CD4-positive, alpha-beta T cell treated with Interleukin-17A for 4 hours (primary cell): ENCODE results near the gene CAMKMT.
"Not testable (repeated sequence)": the region's sequence is repeated elsewhere in the genome, so short reads cannot be mapped to it uniquely, and the experiment has no call there.

Source experiments
- DNase-seq: peaks from one replicate; pipeline ENCODE4 v3.0.0-alpha.2; 2020; ENCODE audit warnings: mixed read lengths

Gene CAMKMT

GRCh38 chr2:44362207-44363015 lies 664 bp downstream of the CAMKMT start:
- DNase-seq: peak; percentile 53

DNA sequence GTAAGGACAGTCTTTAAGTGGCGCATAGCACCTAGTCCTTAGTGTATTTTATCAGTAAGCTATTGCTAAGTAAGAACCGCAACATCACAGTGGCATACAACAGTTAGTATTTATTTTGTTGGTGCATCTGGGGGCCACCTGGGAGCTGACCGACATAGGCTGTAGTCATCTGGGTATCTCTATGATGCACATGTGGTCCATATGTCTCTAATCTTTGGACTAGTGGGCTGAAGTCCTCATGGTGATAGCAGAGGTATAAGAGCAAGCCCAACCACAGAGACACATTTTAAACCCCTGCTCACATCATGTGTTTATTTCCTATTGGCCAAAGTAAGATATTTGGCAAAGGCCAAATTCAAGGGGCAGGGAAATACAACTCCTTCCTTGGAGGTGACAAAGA lies 2.9 kb downstream of the CAMKMT start:
- no peak for DNase-seq

GRCh38 chr2:44367591-44367990 lies 5.8 kb downstream of the CAMKMT start:
- no peak for DNase-seq

- DNase-seq: no peak
These were observed 7.6 kb downstream of the CAMKMT start for GRCh38 chr2:44369392-44369791.

- DNase-seq: no peak
These were observed 9.7 kb downstream of the CAMKMT start for GRCh38 chr2:44371445-44371844.

DNA sequence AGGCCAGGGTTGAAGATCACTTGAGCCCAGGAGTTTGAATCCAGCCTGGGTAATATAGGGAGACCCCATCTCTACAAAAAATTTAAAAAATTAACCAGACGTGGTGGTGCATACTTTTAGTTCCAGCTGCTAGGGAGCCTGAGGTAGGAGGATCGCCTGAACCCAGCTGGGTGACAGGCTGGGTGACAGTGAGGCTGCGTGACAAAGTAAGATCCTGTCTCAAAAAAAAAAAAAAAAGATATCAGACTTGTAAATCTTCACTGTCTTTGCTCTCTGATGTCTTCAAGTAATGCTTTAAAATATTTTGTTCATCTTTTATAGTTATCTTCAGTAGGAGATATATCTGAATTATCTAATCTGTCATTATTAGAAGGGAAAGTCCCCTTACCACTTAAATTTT lies 10.5 kb downstream of the CAMKMT start:
- no peak for DNase-seq

DNA sequence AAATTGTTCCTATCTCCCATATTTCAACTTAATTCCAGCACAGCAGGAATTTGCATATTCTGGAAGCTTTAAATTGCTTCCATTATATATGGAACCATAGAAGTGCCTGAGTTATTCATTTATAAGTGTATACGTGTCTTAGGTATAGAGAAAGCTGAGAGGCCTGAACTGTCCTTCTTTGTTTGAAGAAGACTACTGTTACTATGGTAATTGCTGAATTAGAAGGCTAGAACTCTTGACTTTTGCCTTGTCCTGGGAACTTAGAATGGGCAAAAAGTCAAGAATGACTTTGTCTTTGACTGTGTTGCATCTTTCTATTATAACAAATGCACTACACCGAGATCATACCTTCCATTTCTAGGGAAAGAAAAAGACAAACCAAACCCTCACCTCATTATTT lies 15.7 kb downstream of the CAMKMT start:
- DNase-seq: no peak

GRCh38 chr2:44385226-44385625 lies 23.5 kb downstream of the CAMKMT start:
- not testable (repeated sequence) for DNase-seq

DNA sequence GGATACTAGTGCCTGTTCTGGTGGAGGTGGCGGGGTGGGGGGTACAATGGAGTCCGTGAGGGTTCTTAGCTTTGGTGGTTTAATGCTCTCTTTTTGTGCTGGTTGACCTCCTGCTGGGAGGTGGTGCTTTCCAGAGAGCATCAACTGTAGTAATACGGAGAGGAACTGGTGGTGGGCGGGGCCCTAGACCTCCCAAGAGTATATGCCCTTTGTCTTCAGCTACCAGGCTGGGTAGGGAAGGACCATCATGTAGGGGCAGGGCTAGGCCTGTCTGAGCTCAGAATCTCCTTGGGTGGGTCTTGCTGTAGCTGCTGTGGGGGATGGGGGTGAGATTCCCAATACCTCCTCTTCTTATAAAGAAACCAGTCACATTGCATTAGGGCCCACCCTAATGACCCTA lies 27.1 kb downstream of the CAMKMT start:
- no peak for DNase-seq

GRCh38 chr2:44389895-44390294 lies 28.1 kb downstream of the CAMKMT start:
- no peak for DNase-seq

- peak; percentile 68 for DNase-seq
These were observed 30.7 kb downstream of the CAMKMT start for GRCh38 chr2:44392338-44392943.

DNA sequence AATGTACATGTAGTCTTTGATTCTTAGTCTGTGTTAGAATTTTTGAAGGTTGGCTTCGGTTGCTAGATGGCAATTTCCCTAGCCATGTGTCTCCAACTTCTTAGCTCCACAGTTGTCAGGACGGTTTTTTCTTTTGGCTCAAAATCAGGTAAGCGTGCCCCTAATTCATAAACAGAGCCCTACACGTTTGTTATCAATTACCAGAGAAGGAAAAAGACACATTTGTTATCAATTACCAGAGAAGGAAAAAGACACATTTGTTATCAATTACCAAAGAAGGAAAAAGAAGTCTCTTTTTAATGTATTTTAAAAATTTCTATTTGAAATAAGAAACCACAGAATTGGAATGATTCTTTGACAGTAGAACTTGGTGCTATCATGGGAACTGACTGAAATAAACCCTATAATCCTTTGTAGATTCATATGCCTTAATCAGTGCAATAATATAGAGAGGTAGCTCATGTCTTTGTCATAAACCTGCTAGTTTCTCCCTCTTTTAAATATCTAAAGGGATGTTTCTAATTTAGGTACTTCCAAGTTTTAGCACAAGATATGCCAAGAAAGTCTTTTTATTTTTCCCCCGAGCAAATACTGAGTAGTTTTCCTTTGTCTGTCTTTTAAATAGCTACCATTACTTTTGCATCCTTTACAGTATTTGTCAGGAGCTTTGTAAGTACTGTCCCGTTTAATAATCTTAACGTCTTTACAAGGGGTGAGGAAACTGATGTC lies 35.9 kb downstream of the CAMKMT start:
- DNase-seq: no peak

DNA sequence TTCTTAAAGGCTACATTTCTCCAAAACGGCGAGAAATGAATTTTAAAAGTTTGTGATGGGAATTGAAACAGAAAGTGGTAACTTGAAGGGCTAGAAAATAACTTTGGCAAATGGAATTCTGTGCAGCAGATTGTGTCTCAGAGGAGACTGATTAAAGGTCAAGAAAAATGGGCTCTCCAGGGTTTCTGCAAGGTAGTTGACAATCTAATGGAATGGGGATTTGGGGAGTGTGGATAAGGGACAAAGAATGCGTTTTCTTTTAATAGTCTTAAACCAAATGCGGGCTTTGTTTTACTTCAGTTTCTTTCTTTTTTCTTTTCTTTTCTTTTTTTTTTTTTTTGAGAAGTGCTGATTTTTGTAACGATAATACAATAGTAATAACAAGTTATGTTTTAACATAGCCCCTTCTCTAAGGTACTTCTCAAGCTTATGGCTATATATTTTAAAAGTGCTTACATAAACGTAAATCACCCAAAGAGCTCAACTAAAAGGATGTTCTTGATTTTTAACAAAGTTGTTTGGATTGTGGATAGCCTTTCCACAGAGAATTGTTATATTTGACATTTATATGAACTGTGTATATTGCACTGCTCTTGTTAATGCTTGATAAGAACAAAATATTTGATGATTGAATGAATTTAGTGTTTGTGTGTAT lies 36.6 kb downstream of the CAMKMT start:
- no peak for DNase-seq

DNA sequence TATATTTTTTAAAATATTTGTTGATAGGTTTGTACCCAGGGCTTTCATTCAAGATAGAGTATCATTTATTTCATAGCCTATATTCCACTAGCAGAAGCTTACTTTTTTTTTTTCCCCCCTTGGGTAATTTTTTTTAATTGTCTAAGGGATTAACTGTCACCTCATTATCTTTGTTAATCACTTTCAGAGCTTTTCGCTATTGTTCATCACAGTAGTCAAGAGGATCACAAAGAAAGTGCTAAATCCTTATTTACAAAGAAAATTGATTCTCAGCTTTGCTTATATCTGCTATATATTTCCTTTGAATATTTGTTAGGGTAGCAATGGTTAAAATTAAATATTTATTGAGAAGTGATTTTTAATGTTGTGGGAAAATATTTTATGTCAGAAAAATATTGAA lies 59.0 kb downstream of the CAMKMT start:
- no peak for DNase-seq

DNA sequence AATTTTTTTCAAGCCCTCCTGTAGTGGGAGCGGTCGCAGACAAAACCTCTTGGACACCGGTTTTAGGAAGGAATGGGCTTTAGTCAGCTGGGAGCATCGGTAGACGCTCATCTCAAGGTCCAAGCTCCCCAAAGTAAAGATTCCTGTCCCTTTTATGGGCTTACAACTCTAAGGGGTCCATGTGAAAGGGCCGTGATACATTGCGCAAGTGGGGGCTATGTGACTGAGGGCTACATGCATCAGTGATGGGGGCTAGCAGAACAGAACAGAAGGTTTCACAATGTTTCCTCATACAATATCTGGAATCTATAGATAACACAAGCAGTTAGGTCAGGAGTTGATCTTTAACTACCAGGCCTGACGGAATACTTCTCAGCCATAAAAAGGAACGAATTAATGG lies 62.5 kb downstream of the CAMKMT start:
- no peak for DNase-seq

- no peak for DNase-seq
These were observed 67.3 kb downstream of the CAMKMT start for GRCh38 chr2:44429034-44429433.

- DNase-seq: no peak
These were observed 68.6 kb downstream of the CAMKMT start for GRCh38 chr2:44430342-44430741.

DNA sequence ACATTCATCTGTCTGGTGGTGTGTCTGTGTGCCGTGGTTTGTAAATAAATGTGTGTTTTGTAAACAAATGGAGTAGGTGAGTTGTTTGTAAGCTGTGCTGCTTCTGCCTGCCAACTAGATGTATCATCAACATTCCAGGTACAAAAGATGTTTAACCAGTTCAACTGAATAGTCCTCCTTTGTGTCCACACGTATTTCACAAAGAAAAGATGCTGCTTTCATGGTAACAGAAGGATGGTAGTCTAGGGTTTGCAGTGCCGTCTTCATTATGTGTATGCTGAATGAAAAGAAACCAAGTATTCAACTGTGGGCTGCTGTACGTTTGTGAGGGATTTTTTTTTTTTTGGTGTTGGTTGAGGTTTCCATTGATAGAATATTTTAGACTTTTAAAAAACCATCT lies 72.1 kb downstream of the CAMKMT start:
- DNase-seq: no peak

- no peak for DNase-seq
These were observed 79.5 kb downstream of the CAMKMT start for GRCh38 chr2:44441200-44441599.

DNA sequence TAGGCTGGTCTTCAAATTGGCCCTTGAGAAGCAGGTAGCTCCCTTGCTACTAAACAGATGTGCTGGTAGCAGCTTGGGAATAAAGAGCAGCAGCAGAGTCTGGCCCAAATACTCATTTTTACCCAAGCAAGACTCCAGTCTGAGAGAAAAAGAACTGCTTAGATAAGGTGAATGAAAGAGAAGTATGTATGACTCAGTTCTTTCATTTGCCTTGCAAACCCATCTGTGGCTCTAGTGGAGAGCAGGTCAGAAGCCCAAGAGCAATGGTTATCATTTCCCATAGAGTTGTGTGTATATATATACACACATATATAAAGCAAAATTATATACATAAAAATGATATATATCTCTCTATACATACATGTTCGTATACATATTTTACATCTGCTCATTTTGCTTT lies 80.3 kb downstream of the CAMKMT start:
- DNase-seq: no peak

DNA sequence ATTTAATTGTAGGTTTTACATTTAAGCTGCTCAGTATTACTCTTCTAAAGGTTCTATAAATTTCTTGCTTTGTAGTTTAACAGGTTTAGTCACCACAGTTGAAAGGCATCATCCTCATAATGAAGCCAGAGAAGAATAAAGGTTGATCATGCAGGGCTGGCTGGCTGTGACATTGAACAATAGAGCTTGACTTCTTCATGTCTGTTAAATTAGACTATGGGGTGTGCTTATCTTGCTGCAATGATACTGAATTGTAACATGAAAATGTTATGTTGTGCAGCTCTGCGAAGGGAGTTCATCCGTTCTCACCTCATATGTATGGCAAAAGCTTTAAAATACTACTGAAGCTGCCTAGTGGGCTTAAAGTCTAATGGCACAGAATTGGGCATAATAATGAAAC lies 81.8 kb downstream of the CAMKMT start:
- DNase-seq: no peak

DNA sequence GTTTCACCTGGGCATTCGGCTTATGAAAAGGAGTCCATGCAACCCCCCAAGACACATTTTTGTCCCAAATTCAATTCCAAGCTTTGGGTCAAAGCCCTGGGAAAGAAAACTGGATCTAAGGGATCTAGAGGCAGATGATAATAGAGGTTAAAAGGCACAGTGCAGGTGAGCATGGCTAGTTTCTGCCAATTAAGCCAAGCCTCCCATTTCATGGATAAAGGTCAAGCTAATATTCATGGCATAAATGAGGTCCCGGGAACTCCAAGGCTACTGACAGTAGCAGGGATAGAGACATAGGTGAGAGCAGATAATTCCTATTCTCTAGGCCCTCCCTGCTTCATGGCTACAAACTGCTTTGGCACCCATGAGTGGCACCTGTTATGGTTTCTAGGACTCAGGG lies 83.1 kb downstream of the CAMKMT start:
- DNase-seq: no peak

- no peak for DNase-seq
These were observed 87.2 kb downstream of the CAMKMT start for GRCh38 chr2:44448860-44449527.
